Adrenal gland (tissue), 12 donors: ENCODE results near the gene LRRN2. TPM values are rescaled to one million over a fixed set of nuclear protein-coding genes. Genes with fewer than 3 reads are reported as not detected.

Source experiments
- DNase-seq, 7 donors: peaks; one replicate each; pipeline ENCODE4 v3.0.0-alpha.2; 2019 to 2020
- H3K27ac ChIP-seq, 5 donors: fragments of 200-600 bp; sonication (generic) in 4 of 5; 1 replicate in 3 of 5; 2 replicates in 2 of 5; pipeline versions ENCODE4 v1.5.1 to v1.8.0; 2016 to 2020; ENCODE audit warnings: mild to moderate bottlenecking in 1 of 5
- H3K27me3 ChIP-seq: fragments of 200-600 bp; 2 replicates; pipeline ENCODE4 v1.8.0; 2021
- H3K36me3 ChIP-seq, 2 donors: fragments of 200-600 bp; replicated peaks in 1 of 2; 1 replicate in 1 of 2; 2 replicates in 1 of 2; pipeline versions ENCODE4 v1.5.1 to v1.8.0; 2018 to 2022
- H3K4me1 ChIP-seq, 2 donors: fragments of 200-600 bp; replicated peaks in 1 of 2; 1 replicate in 1 of 2; 2 replicates in 1 of 2; pipeline versions ENCODE4 v1.5.1 to v1.8.0; 2018 to 2021
- H3K4me3 ChIP-seq, 4 donors: fragments of 200-600 bp; sonication (generic) in 3 of 4; one replicate each; pipeline ENCODE4 v1.5.1; 2016 to 2018
- H3K9me3 ChIP-seq, 3 donors: fragments of 200-600 bp; sonication (generic) in 1 of 3; replicated peaks in 1 of 3; 1 replicate in 2 of 3; 2 replicates in 1 of 3; pipeline versions ENCODE4 v1.5.1 to v1.8.0; 2016 to 2021
- POLR2A ChIP-seq, 2 donors: fragments of 450-650 bp; IDR thresholded peaks; one replicate each; pipeline ENCODE4 v1.6.1; 2017; ENCODE audit warnings: antibody characterized with exemption in 2 of 2, mild to moderate bottlenecking in 2 of 2, moderate library complexity in 1 of 2
- WGBS, 4 donors: extraction: QIAGEN DNeasy Blood & Tissue Kit in 2 of 4; methylation state at CpG; one replicate each; pipeline versions ENCODE4 v1.1.5 to v1.1.7; 2013 to 2017; 5-methylcytosine and 5-hydroxymethylcytosine counted together
- intact Hi-C, 2 donors: fragments of 100-400 bp; cut with DNase I; formaldehyde crosslinking; loops; one replicate each; pipeline versions ENCODE4 v1.14.1 to v1.15.0; 2022 to 2023
- polyA plus RNA-seq, 3 donors: library from polyadenylated mRNA; stranded (reverse); fragments of 200-250 nt in 2 of 3; fragments of 350-450 nt in 1 of 3; fragmentation: Illumina TruSeq in 1 of 3; extraction: RNeasy Lipid Tissue Mini Kit (QIAGEN cat#74804) in 1 of 3; gene quantifications; one replicate each; pipeline ENCODE4 v1.2.3, GENCODE V29; 2013 to 2014
- total RNA-seq, 9 donors: library from RNA; depleted of rRNA in 4 of 9; stranded (reverse); fragments of >200 nt in 4 of 9; fragments of 120-200 nt in 1 of 9; fragmentation: NEBNext Ultra II Directional in 1 of 9; extraction: Animal tissue kit (Norgen Biotek cat#: 25700) in 1 of 9; gene quantifications; one replicate each; pipeline versions ENCODE4 v1.1.0 to v1.2.4, GENCODE V29; 2013 to 2023
- TF ChIP-seq, protein P1 (sequence below), 6 experiments: fragments of 450-650 bp in 4 of 6; fragments of 200-600 bp in 2 of 6; sonication (generic) in 1 of 6; IDR thresholded peaks; 1 replicate in 5 of 6; 2 replicates in 1 of 6; pipeline versions ENCODE4 v1.5.1 to v1.8.0; 2016 to 2021; ENCODE audit warnings: antibody characterized with exemption in 6 of 6, mild to moderate bottlenecking in 2 of 6, moderate library complexity in 1 of 6
- donor health status: healthy with polysubstance abuse.
- donor health status: Bipolar disorder and iron deficiency.
- donor health status: DM: yes; HTN: yes; CAD: no.
- donor health status: DM: no; HTN: no; CAD: no.
- donor health status: DM: no; HTN: no; CAD: no.
- donor health status: DM: yes; HTN: yes; CAD: no.

LRRN2 gene
- total and polyA plus RNA-seq, 12 donors: 1.1 to 8.7 (median 3.2) TPM

DNA sequence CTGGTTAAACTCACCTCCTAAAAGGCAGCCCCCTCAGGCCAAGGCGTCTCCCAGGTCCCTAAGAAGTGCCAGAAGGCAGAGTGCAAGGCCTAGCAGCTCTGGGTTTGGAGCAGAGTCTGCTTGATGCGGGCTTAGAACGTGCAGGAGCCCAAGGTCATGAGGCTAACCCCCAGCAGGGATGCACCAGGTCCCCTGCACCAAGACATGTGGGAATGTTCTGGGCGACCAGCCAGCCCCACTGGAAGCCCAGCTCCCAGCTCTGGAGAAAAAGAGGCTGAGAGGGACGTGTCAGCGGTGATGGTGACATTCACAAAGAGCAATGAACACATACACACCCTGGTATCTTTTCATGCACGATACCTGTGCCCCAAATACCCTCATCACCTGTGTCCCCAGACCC lies 5.1 kb downstream of the LRRN2 start:
- no peaks in the 10 kb centered on the region for H3K36me3 ChIP-seq
- 82 to 91% (median 84%) methylated on average over 7 of the region's 7 CpGs for WGBS, 4 donors
- intact Hi-C loops: no loop called here

DNA sequence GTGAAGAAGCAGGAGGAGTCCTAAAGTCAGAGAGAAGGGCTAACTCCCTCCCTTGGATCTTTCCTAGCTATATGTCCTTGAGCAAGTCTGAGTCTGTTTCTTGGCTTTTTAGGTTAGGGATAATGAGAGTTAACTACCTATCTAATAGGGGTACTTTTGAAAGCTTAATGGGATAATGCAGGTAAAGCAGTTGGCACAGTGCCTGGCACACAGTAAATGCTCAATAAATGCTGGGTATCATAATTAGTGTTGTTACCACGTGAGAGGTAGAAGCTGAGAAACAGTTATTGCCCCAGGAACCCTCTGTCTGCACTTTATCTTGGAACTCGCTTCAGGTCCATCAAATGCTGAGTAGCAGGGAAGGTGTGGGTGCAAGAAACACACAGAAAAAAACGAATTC lies 5.5 kb downstream of the LRRN2 start:
- intact Hi-C loops: no loop called here
- H3K4me1 ChIP-seq: no peaks in the 10 kb centered on the region
- H3K36me3 ChIP-seq: no peaks in the 10 kb centered on the region
- no peak for DNase-seq
- TF ChIP-seq POLR2A (IDR thresholded peaks at IDR 0.05): no peak
- H3K27me3 ChIP-seq: peaks cover under 1% of the 10 kb centered on the region
- H3K9me3 ChIP-seq: no peaks in the 10 kb centered on the region
- H3K4me3 ChIP-seq: no peak overlapping the region
- WGBS, 4 donors: 58 to 68% (median 66%) methylated on average over 3 of the region's 3 CpGs
- H3K27ac ChIP-seq: no peak overlapping the region

More for the DNA sequence above, 5.1 kb downstream of the LRRN2 start:
- no peak for TF ChIP-seq POLR2A (IDR thresholded peaks at IDR 0.05)
- TF ChIP-seq, protein P1, sequence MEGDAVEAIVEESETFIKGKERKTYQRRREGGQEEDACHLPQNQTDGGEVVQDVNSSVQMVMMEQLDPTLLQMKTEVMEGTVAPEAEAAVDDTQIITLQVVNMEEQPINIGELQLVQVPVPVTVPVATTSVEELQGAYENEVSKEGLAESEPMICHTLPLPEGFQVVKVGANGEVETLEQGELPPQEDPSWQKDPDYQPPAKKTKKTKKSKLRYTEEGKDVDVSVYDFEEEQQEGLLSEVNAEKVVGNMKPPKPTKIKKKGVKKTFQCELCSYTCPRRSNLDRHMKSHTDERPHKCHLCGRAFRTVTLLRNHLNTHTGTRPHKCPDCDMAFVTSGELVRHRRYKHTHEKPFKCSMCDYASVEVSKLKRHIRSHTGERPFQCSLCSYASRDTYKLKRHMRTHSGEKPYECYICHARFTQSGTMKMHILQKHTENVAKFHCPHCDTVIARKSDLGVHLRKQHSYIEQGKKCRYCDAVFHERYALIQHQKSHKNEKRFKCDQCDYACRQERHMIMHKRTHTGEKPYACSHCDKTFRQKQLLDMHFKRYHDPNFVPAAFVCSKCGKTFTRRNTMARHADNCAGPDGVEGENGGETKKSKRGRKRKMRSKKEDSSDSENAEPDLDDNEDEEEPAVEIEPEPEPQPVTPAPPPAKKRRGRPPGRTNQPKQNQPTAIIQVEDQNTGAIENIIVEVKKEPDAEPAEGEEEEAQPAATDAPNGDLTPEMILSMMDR (IDR thresholded peaks at IDR 0.05): no peak
- Histone ChIP-seq H3K27me3 (peaks cover 5% of the 10 kb centered on the region), H3K4me3 (no peak overlapping the region), H3K27ac (no peak overlapping the region), H3K4me1 (peaks cover 0 to 2% of the 10 kb centered on the region in 2 donors), H3K9me3 (no peaks in the 10 kb centered on the region)
- no peak for DNase-seq

DNA sequence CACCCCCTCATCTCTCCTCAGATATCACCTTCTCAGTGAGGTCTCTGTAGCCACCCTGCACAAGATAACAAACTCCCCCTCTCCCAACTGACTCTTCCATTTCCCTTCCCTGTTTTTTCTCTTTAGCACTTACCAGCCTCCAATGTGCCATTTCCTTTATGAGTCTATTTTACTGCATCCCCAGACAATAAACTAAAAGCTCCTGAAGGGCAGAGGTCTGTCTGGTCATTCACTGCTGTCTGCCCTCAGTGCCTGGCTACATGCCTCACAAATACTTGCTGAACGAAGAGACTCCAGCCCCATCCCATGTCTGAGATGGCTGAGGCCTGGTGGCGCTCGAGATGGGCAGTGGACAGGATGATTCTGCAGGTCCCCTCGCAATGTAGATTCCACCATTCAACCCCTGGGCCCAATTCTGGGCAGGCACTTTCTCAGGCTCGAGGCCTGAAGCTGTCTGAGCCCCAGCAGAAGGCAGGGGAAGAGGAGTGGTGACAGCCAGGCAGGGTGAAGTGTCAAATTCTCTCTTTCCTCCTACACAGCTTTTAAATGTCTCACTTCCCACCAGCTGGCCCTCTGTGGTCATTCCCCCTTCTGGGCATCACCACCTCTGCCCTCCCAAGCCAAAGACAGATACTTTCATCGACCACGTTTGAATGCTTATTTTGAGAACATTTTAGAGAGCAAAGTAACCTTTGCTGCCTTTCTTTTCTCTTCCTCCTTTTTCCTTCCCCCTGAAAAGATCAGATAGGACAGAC lies 6.6 kb downstream of the LRRN2 start:
- 74 to 83% (median 81%) methylated on average over 7 of the region's 7 CpGs for WGBS, 4 donors
- Histone ChIP-seq H3K4me1 (no peaks in the 10 kb centered on the region), H3K36me3 (no peaks in the 10 kb centered on the region), H3K27me3 (no peaks in the 10 kb centered on the region), H3K4me3 (no peak overlapping the region), H3K9me3 (no peaks in the 10 kb centered on the region), H3K27ac (no peak overlapping the region)
- DNase-seq: no peak
- TF ChIP-seq, protein P1 (IDR thresholded peaks at IDR 0.05): no peak
- TF ChIP-seq POLR2A (IDR thresholded peaks at IDR 0.05): no peak
- intact Hi-C loops: no loop called here

DNA sequence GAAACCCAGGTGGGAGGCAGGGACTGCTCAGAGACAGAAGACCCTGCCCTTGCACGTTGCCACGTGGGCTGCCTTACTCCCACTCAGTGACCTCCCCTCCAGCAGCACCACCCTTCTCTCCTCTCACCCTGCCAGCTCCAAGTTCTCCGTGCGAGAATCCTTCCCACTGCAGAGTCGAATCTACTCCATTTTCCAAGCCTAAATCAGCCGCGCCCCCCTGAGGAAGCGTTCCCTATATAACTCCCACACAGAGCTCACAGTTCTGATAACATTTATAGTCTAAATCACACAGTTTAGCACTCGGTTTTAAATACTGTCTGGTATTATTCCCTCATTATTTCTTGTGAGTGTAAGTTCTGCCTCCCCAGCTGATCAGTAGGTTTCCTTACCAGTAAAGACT lies 7.7 kb downstream of the LRRN2 start:
- intact Hi-C loops: no loop called here
- DNase-seq: no peak
- H3K27me3 ChIP-seq: no peaks in the 10 kb centered on the region
- TF ChIP-seq, protein P1 (IDR thresholded peaks at IDR 0.05): no peak
- no peak for TF ChIP-seq POLR2A (IDR thresholded peaks at IDR 0.05)
- no peaks in the 10 kb centered on the region for H3K4me1 ChIP-seq
- H3K9me3 ChIP-seq: no peaks in the 10 kb centered on the region
- 63 to 71% (median 68%) methylated on average over 9 of the region's 9 CpGs for WGBS, 4 donors
- no peak overlapping the region for H3K27ac ChIP-seq
- H3K4me3 ChIP-seq: no peak overlapping the region
- no peaks in the 10 kb centered on the region for H3K36me3 ChIP-seq

DNA sequence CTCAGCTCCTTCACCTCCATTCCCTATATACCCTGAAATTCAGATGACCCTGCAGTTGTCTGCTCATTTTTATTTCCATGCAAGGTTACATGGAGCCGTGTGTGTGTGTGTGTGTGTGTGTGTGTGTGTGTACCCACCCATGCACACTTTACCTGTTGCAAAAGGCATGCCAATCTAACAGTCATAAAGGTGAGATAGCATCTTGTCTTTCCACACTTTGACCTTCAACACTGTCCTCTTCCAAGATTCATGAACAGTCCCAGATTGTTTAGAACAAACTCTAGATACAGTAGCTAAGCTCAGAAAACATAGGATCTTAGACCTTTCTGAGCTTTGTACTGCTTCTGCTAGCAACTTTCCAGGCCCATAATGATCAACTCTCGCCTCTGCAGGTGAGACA lies 9.5 kb downstream of the LRRN2 start:
- Histone ChIP-seq H3K9me3 (no peaks in the 10 kb centered on the region), H3K36me3 (no peaks in the 10 kb centered on the region), H3K27ac (no peak overlapping the region), H3K27me3 (no peaks in the 10 kb centered on the region), H3K4me3 (no peak overlapping the region), H3K4me1 (no peaks in the 10 kb centered on the region)
- WGBS, 4 donors: 69 to 96% (median 86%) methylated on average over 2 of the region's 2 CpGs
- intact Hi-C loops: no loop called here
- DNase-seq: no peak
- no peak for TF ChIP-seq POLR2A (IDR thresholded peaks at IDR 0.05)
- TF ChIP-seq, protein P1 (IDR thresholded peaks at IDR 0.05): no peak
